ENCODE results near the gene CFAP99.

CFAP99 gene

DNA sequence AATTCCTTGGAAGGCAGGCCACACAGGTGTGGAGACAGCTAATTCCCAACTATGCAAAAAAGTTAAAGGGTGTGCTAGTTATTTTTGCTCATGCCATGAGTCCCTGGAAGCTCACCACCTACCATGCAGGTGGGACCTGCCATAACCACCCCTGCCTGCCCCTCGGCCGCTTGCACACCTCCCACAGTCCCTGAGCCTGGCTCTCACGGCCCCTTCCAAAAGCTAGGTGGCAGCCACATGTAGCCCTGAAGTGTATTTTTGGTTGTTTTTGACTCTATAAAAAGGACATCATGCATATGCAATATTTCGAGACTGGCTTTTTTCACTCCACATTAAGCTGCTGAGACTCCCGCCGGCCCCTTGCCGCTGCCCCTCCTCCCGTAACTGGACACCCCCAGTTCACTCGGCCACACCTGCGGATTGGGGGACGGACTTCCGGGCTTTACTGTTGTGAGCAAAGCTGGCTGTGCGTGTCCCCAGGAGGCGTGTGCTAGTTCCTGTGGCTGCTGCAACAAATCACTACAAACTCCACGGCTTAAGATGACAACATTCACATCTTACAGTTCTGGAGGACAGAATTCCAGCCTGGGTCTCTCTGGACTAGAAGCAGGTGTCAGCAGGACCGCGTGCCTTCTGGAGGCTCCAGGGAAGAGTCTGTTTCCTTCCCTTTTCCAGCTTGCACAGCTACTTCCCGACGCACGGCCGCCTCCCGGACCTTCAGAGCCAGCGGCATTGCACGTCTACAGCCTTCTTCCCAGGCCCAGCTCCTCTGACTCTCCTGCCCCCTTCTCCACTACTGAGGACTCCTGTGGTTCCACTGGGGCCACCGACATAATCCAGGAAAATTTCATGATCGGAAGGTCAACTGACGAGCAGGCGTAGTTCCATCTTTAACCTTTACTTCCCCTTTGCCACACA is 25.1 kb upstream of the CFAP99 start:
- no peak for DNase-seq

DNA sequence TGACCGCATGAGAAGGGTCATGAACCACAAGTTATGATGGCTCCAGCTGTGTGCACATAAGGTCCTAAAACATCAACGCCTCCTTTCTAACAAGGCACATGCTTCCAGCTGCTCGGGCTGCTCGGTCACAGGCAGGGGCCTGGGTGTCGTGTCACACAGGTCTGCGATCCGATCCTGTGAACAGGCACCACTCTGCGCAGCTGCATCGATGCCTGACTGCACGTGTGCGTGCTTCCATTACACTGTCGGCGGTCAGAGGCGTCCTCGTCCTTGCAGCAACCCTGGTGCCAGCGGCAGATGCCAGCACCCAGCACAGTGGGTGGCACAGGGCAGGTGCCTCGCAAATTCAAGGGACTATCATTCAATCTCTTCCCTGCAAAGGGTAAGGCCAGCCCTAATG is 24.2 kb upstream of the CFAP99 start:
- DNase-seq, result no peak

DNA sequence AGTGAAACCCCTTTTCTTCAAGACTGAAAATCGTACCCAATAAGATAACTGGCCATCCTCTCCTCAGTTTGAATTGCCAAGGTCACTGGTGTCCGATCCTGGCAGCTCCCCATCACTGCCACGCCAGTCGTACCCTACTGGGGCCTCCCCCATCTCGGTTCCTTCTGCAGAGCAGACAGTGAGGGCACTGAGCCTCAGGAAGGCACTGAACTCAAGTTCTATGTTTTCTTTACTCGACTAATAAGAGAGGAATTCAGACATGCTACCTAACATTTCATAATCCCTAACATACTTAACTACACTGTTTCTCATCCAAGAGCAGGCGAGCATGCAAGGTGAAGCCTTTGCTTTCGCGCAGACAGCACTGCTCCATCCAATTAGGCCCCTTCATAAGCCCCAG is 23.7 kb upstream of the CFAP99 start:
- DNase-seq, result no peak

DNA sequence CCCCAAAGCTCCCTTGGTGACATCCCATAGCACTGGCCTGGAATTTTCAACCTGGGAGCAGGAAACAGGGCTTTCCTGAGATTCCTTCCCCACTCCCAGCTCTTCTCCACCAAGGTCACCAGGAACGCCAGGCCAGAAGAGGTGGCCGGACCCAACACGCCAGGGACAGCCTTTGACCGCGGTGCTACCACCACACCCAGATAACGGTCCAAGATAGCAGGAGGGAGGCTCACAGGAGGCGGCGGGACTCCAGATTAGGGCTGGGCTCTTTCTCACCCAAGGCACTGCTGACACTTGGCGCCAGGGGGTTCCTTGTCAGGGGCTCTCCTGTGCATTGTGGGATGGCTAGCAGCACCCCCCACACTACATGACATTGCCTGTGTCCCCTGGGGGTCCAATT is 23.2 kb upstream of the CFAP99 start:
- DNase-seq, result no peak

DNA sequence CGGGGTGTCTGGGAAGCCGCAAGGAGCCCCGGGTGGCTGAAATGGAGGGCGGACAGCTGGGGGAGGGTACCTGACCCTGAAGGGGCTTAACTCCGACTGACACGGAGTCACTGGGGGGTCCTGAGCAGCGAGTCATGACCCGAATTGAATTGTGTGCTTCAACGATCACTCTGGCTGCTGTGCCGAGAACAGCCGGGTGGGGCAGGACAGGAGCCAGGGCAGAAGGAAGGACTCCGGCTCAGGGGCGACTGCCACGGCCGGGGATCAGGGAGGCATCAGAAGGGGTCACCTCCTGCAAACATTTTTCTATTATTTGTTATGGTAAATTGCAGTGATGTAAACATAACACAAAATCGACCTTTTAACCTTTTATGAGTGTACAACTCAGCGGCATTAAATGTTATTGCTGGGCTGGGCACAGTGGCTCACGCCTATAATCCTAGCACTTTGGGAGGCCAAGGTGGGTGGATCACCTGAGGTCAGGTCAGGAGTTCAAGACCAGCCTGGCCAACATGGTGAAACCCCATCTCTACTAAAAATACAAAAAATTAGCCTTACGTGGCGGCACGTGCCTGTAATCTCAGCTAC is 21.9 kb upstream of the CFAP99 start:
- no peak for DNase-seq

DNA sequence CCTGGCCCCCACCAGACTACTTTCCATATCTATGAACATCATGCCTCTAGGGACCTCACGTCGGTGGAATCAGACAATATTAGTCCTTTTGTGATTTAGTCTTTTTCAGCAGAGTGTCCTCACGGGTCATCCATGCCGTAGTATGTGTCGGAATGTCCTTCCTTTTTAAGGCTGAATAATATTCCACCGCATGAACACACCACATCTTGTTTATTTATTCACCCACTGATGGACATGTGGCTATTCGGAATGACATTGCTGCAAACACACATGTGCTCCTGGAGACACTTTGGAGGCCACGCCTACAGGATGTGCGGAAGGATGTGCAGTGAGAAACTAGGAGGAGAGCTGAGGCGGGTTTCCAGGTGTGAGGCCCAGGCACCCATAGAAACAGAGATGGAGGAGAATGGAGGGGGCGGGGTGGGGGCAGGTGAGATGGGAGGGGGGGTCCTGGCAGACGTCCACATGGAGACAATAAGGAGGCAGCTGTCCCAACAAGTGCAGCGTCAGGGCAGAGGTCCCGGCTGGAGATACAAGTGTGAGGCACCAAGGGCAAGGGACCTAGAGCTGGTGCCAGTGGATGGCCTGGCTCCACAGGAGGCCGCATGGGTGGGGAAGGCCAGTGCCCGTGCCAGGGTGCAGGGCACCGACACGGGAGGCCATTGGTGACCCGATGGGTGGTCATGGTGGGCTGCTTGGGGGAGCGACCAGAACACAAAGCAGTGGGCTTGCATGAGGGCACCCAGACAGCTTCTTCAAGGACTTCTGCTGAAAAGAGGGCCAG is 21.0 kb upstream of the CFAP99 start:
- DNase-seq, result no peak

DNA sequence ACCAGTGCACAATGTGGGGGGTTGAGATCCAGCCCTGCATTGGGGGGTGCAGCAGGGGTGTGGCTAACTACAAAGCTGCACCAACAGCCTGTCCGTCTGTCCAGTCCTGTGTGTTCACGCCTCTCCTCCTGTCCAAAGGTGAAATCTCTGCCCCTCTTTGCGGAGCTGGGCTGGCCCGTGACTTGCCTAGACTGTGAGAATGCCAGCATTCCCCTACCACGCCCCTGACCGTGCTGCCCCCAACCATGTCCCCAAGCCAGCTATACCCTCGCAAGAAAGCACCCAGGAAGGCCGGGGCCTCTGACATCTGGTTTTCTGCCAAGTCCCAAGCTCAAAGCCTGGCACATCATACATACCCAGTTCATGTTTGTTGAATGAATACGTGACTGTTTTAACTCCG is 19.5 kb upstream of the CFAP99 start:
- no peak for DNase-seq

DNA sequence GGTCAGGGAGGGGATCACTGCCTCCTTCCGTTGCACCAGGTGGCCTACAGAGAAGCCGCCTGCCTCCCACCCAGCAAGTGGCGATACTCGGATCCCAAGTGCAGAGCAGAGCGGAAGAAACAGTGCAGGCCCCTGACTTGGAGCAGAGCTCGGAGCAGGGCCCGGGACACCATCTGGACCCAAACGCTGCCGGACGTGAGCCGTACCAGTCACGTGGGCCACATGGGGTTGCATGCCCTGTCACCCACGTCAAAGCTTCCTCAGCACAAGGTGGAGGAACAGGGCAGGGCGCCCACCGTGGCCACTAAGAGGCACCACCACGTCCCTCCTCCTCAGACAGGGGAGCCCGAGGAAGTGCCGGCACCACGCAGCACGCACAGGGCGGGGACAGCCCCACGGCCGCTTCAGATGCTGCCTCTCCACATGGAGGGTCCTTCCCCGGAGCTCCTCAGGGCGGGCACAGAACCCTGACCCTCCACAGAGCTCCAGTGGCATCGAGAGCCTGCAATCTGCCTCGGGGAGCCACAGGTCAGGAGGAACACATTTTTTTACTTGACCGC is 19.0 kb upstream of the CFAP99 start:
- DNase-seq, result no peak

DNA sequence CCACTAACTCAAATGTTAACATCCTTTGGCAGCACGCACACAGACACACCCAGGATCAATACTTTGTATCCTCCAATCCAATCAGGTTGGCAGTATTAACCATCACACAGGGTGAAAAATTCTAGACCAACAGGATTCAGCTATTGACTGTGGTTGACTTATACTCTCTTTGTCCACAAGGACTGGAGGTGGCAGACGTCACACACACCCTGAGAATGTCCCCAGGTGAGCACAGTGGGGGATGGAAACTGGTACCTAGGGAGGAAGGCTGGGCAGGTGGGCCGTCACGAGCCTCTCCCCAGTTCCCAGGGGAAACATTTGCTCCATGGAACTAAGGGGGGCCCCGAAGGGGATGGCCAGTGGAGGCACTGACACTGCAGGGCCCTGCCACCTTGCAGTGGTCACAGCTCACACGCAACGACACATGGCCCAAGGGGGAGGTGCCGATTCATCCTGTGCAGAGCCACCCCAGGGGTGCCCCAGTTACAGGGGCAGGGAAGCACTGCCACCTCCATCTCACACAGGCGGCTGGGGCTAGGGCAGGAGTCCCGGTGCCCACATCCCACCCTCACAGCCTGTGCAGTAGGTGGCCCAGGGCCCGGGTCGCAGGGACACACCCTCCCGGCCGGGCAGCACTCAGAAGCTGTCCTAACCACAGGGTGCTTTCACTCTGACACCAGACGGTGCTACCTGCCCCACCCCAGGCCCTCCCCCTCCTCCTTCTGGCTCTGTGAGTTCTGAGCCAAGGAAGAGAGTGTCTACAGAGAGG is 17.7 kb upstream of the CFAP99 start:
- no peak for DNase-seq

DNA sequence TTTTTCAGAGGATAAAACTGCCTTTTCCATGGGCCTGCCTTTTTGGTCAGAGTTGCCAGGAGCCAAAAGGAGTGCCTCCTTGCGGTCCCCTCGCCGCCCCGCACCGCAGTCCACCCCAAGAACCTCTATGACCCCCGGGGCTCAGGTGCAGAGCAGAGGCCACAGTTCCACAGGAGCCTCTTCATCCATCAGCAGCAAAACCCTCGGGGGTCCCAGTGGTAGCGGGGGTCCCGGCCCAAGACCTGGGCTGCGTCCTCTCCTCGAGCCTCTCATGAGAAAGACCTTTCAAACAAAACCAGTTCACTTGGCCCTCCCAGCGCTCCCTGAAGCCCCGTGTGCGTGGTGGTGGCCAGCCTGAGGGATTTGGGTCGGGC is 17.2 kb upstream of the CFAP99 start:
- DNase-seq, result no peak

DNA sequence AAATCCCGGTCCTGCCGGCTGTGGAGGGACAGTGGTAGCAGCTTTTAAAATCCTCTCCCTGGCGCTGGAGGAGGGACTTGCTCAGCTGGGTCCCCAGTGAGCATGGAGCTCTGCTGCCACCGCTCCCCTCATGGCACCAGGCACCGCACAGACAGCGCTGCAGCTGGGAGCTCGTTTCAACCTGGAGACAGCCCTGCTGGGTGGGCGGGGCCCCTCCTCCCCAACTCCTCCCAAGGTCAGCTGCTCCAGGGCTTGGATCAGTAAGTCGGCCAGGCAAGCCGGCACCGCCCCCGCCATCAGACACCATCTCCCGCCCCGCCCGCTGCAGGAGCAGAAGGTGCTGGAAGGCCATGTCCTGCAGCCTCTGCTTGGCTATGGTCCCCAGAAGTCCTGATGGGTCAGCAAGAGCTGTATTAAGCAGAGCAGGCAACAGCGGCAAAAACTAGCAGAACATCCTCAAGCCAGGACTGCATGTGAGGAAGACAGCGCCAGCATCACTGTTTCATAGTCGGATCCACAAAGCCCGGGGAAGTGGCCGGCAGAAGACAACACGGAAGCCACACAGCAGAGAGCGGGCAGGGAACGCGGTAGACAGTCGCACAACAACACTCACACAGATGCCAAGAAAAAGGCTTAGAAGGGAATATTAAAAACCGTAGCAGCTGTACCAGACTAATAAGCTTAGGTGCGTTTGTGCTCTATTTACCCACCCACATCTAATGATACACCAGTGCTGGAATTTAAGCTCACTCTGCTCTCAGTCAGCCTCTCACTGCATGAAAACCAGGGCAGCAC is 16.5 kb upstream of the CFAP99 start:
- no peak for DNase-seq

DNA sequence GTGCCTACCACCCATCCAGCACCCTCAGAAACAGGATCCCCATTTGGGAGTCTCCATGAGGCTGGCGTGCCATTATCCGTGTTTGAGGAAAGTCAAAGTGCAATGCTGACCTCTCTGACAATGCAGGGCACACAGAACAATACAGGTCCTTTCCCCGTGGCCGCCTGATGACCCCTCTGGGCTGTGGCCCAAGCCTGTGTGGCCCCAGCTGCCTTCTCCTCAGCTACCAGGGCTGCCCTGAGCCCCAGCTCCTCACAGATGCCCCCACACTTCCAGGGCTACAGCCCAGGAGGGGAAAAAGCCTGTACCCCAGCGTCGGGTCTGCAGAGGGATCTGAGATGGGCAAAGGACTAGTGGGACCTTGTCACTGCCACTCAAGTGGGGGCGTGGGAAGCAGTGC is 15.8 kb upstream of the CFAP99 start:
- DNase-seq, result no peak

DNA sequence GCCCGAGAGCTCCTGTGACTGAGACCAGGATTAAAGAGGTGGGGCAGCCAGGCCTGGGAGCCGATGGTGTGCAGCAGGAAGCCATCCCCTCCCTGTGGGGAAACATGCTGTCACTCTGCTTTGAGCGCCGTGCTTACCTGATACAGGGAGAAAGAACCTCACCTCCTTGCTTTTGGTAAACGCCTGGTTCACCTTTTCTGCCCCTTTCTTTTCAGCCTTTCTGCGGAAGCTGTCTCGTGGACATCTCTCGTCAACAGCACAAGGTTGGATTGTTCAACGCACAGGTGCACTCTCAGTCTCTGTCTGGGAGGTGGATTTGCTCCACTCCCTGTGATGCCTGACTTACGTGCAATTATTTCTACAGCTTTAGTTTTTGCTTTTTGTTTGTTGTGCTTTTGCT is 12.3 kb upstream of the CFAP99 start:
- no peak for DNase-seq

DNA sequence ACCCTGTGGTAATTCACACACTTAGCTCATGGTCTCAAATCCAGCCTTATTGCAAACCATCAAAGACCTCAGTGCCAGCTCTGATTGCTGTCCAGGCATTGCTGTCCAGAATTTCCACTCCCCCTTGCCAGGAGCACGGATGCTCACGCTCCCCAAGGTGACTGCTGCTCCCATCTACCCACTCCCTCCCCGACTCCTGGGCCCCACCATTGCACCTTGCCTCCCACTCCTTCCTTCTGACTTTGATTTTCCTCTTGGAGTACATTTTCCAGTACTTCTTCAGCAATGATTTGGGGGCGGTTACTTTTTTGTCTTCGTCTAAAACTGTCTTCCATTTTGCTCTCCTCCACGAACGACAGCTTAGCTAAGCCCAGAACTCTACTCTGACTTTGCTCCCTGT is 11.8 kb upstream of the CFAP99 start:
- DNase-seq, result no peak

DNA sequence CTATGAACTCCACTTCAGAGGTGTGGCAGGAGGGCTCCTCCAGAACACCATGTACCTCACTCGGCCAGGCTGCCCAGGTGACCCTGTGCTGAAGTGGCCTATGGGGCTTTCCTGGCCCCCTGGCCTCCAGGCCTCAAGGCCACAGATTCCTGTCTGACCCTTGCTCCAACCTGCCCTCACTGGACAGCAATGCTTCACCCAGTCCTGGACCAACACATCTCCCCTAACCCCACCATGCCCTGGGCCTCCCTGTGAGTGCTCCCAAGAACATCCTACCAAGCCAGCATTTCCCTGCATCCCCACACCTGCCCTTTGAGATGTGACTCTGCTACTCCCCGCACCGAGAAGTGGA is 10.8 kb upstream of the CFAP99 start:
- no peak for DNase-seq

DNA sequence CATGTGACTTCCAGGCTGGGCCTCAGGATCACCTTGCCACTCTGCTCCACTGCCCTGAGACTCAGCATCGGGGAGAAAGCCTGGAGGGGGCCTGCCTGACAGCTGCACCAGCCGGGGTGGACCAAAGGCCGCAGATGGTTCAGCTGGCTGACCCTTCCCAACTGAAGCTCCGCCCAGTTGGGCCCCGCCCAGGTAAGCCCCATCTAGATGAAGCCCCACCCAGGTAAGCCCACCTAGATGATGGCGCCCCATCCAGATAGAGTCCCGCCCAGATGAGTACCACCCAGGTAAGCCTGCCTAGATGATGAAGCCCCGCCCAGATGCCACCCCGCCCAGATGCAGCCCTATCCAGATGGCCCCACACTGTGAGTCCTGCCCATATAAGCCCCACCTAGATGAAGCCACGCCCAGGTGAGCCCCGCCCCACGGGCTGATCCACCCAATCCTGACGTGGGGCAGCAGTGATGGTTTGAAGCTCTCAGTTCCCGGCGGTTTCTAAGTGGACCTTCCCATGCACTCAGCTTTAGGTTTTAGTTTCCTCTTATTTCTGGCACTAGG is 10.3 kb upstream of the CFAP99 start:
- no peak for DNase-seq

DNA sequence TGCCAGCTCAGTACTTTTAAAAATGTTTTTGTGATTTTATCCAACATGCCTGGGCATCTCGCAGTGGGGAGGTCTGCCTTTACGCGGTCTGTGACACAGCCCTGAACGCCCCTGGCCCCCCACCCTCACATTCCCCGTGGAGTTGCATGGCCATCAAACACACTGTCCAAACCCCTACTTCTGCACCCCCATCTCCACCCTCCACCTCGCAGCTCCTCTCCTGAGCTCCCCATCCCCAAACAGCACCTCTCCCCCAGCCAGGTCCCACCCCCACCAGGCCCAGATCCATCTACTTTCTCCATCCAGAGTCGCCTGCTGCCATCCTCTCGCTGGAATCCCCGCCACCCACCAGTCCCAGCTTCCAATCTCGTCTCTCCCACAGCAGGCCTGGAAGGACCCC is 9.8 kb upstream of the CFAP99 start:
- DNase-seq, result no peak

DNA sequence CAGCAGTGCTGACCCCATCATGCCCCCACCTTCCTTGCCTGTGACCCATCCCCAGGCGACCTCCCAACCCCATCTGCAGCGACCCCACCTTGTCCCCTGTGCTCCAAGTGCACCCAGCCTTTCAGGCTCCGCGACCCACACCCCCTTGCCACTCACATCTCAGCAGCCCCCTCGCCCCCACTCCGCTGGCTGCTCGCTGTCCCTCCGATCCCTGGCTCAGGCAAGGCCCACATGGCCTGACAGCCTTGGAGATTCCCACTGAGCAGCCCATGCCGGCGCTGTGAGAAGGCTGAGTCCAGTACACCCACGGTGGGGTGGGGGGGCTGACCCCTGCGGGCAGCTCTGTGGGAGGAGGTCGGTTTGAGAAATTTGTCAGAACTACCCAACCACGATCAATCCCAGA is 9.4 kb upstream of the CFAP99 start:
- no peak for DNase-seq

DNA sequence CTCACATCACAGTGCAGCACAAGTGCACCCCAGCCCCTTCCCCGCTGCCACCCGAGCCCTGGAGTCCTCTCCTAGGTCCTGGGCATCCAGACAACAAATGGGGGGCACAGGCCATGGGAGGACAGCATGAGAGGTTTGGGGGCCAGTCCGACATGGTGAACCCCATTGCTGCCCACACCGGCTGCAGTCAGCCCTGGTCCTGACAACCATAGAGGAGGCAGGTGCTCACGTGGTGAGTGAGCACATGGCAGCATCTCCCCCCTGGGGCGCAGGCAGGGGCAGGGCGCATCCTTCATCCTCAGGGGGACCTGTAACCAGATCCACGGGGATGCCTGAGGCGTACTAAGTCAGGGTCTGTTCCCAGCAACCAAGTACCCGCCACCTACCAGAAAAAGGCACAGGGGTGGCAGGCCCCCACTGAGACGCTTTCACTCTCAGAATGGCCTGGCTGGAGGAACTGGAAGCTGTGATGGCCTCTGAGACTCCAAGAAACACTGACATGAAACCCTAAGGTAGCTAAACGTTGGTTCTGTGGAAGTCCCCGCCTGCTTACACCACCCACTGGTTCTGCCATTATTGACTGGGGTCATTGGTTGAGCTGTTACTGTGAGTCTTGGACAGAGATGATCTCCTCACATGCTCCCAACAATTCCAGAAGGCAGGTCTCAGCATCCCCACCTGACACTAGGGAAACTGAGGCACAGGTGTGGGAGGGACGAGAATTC is 6.8 kb upstream of the CFAP99 start:
- DNase-seq, result no peak

DNA sequence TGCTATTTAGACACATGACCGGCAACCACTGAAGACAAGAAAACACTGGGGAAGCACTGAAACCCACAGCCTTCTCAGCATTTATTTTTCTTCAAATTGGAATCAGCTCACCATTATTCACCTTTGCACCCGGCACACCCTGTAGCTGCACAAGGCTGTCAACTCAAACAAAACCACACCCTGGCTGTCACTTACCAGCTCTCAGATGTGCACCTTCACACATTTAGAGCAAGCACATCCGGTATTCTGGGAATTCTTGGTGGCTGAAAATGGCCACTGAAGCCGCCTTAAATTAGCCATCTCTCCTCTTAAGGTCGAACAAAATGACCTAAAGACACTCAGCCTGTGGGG is 6.2 kb upstream of the CFAP99 start:
- no peak for DNase-seq
